Embryonic facial prominence (tissue), 1 donor: Measurements from ENCODE around the gene LIN54.
A peak's percentile ranks its signal among the peaks of the same experiment; 100 is the strongest.

ENCODE experiments used
- DNase-seq: peaks from one replicate; pipeline ENCODE4 v3.0.0-alpha.2; 2016; ENCODE audit errors: extremely low spot score

Gene LIN54

DNA sequence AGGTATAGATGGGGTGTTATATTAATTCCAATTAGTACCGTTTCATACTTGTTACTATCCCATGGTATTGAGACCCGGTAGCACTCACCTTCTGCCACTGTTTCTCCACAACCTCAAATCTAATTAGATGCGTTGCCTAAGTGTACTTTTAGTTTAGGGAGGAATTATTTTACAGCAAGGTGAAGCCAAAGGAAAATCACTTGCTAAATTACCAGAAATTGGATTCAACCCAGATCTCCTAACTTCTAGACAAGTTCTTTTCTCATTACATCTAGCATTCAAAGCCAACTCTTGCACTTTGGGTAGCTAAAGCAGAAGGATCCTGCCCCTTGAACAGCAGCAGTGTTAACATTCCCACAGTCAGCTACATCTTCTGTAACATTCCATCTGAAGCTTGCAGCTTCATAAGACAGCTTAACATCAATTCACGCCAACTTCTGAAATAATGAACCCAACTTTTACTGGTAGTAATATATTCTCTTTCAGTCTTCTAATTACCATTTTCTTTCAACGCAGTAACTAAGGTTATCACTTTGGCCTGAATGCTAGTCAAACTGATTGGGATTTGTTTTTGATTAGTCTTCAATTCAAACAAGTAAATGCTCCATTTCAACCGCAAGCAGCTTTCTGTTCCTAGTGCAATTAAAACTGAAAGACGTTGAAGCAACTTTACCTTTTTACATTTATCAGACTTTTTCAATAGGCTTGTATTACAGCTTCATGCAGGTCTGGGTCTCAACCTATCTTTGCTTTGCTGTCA is 118.7 kb downstream of the LIN54 start:
- DNase-seq: no peak

GRCh38 chr4:82890901-82891706 is 119.5 kb downstream of the LIN54 start, which contains the start of gene SEC31A:
Gene SEC31A, minus strand, starts transcription at chr4:82891153. Its CDS starts 9,217 bp downstream, at chr4:82881936.
- DNase-seq: peak; percentile 87

GRCh38 chr4:82890528-82890900 is 120.1 kb downstream of the LIN54 start:
- no peak for DNase-seq

DNA sequence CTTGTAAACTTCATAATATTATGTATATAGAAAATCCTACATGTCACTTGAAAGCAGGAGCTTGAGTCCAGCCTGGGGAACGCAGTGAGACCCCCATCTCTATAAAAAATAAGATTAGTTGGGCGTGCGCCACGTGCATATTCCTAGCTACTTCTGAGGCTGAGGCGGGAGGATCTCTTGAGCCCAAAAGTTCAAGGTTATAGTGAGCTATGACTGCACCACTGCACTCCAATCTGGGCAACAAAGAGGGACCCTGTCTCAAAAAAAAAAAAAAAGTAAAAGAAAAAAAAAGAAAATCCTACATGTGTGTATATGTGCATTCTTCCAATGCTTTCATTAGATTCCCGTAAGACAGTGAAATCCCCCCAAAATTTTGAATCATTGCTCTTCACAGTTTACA is 121.3 kb downstream of the LIN54 start:
- no peak for DNase-seq

DNA sequence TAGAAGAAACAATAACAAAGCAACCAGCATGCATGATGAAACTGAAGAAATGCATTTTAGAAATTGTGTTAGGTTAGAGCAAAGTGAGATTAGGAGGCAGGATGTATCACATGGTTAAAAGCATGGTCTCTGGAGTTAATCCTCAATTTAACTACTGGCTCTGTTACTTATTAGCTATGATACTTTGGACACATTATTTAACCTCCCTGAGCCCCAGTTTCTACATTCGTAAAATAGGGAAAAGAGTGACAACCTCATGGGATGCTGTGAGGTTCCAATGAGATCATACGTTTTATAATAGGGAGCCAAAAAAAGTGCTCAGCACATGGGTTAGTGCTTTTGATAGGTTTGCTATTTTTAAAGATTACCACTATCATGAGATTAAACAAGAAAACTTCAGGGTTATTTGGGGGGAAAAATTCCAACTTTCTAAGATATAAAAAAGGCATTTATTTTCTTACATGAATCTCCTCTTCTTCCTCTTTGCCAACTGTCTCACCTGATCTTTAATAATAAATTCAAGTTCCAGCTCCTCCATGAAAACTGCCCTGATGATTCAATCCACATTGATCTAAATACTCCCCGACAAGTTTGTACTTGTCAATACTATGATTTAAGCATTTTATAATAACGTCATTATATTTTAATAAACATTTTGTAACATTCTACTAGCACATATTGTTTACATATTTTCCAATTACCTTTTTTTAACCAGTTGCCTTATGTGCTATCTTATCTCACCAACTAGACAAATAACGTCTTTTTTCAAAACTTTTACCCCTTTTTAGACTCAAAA is 124.3 kb downstream of the LIN54 start:
- no peak for DNase-seq

DNA sequence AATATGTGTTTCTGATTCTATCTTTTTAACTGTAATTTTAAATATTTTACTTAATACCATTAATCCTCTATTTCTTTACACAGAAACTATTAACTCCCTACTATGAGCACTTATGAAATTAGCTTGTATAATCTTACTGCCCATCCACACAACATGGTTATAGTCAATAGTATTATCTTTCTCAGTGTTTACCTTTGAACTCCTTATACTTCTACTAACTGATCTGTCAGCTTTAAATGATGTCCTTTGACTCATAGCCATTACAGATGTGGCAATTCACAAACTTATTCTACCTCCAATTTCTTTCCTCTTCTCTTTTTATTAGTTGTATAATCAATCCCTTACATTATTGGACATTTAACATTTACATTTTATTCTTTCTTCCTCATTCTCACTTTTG is 125.2 kb downstream of the LIN54 start:
- DNase-seq: no peak
